GM21526 (cell line): ENCODE results near the gene ZNF783.
"Not testable (repeated sequence)": the region's sequence is repeated elsewhere in the genome, so short reads cannot be mapped to it uniquely, and the experiment has no call there.

Experiments
- ATAC-seq: cut with Tn5 transposase; IDR thresholded peaks from one replicate; pipeline ENCODE4 v1.9.1; 2021; ENCODE audit warnings: moderate library complexity; ENCODE audit not compliant: unreplicated experiment, low FRiP score

Gene ZNF783

DNA sequence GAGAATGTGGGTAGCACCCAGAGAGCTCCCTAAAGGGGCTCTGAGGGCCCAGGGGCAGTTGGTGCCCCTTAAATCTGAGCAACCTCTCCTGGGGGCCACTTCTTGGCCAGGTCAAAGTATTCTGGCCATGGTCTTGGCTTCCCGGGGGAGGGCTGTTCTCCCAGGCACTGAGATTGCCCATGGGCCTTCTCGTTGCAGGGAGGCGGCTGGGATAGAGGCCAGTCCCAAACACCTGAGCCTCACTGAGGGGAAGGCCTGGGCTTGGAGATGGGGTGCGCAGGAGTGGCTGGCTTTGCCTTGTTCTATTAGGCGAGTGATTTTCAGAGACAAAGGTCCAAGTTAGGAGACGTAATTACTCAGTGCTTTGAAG lies 33.5 kb downstream of the ZNF783 start:
- no peak for ATAC-seq

DNA sequence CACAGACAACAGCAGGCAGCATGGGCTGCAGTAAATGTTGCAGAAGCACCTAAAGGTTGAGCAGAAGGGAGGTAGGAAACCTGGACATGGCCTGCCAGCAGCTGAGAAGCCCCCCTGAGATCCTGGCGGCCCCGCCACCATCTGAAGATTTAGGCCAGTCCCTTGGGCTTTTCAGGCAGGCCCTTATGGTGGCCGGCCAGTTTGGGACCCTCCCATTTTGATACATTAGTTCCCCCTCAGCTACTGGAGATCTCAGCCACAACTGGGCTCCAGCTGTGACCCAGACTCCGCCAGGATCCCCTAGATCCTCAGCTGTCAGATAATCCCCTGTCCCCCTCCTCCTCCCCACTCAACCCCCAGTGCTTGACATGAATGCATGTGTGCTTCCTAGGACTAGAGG lies 34.4 kb downstream of the ZNF783 start:
- ATAC-seq, result no peak

DNA sequence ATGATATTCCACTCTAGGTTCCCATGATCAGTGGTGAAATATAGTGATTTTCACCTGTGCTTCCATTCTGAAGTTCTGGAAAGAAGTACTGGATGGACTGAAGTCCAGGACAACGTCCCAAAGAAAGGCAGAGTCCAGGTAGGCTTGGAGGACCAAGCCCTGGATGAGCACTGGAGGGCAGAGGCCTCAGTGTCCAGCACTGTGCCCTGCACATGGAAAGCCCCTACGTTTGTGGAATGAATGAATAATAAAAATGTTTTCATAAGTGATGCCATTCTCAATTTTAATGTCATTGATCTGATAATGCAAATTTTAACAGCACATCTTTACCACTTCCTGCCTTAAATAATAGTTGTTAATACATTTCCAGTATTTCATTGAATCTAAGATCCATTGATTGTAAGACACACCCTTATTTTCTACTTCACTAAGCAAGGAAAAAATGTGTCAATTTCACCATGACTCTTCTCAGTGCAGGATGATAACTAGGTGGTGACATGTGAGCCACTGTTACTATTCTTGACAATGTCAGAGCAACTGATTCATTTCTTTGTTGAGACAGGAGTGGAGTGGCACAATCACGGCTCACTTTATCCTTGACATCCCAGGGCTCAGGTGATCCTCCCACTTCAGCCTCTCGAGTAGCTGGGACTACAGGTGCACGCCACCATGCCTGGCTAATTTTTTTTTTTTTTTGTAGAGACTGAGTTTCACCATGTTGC lies 35.2 kb downstream of the ZNF783 start:
- no peak for ATAC-seq

DNA sequence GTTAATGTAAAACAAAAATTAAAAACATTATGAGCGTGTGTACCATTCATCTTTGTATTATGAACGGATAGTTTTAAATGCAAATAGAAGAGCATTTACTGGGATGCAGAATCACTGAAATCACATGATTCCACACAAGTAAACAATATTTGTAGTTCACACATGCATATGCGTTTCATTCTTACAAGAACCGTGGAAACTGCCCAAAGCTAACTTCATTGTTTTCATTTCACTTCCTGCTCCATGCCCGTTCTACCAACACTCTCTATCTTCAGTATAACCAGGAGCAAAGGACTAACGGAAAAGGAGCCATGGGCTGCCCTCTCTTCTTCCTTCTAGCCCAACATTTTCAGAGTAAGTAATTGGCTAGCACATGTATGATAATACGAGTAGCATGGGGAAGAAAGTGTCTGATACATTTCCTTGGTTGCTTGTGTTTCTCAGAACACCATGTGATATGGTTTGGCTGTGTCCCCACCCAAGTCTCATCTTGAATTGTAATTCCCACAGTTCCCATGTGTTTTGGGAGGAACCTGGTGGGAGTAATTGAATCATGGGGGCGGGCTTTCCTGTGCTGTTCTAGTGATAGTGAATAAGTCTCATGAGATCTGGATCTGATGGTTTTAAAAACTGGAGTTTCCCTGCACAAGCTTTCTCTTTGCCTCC lies 38.8 kb downstream of the ZNF783 start:
- ATAC-seq, result no peak

DNA sequence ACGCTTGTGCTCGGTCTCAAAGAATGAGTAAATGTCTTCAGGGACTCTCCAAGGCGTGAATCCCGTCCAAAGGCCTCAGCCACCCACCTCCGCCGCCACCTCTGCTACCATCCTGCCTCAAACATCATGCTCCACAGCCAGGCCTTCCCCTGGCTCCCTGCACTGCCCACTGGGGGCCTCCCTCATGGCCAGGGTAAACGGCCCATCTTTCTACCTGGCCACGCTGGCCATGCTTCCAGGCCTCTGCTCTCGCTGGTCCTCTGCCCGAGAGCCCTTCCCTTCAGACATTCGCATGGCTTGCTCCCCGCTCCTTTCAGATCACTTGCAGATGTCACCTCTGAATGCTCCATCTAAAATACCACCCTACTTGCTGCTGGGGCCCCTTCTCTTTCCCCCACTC lies 40.2 kb downstream of the ZNF783 start:
- no peak for ATAC-seq

DNA sequence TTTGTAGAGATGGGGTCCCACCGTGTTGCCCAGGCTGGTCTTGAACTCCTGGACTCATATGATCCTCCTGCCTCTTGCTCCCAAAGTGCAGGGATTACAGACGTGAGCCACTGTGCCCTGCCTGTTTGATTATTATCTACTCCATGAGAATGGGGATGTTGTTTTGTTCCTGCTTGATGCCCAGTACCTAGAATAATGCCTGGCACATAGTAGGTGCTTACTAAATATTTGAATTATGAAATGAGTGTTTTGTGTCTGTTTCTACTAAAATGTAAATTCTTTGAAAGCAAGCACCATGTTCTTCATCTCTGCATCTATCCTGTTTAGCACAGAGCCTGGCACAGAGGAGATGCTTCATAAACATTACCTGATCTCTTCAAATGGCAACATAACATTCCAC lies 40.9 kb downstream of the ZNF783 start:
- ATAC-seq, result no peak

DNA sequence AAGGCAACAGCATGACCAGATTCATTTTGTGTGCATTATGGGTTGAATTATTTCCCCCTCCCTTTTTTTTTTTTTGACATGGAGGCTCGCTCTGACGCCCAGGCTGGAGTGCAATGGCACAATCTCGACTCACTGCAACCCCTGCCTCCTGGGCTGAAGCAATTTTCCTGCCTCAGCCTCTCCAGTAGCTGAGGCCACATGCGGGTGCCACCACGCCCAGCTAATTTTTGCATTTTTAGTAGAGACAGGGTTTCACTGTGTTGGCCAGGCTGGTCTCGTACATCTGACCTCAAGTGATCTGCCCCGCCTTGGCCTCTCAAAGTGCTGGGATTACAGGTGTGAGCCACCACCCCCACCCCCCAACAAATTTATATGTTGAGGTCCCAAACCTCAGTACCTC lies 42.0 kb downstream of the ZNF783 start:
- no peak for ATAC-seq

DNA sequence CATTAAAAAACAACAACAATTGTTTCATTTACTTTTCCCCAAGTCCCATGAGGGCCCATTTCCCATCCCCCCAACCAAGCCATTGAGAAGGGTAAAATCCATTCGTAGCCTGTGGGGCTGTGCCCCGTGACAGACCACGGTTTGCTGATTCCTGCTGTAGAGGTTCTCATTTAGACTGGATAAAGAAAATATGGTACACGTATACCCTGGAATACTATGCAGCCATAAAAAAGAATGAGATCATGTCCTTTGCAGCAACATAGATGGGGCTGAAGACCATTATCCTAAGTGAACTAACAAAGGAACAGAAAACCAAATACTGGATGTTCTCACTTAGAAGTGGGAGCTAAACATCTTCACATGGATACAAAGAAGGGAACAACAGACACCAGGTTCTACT lies 44.9 kb downstream of the ZNF783 start:
- no peak for ATAC-seq

DNA sequence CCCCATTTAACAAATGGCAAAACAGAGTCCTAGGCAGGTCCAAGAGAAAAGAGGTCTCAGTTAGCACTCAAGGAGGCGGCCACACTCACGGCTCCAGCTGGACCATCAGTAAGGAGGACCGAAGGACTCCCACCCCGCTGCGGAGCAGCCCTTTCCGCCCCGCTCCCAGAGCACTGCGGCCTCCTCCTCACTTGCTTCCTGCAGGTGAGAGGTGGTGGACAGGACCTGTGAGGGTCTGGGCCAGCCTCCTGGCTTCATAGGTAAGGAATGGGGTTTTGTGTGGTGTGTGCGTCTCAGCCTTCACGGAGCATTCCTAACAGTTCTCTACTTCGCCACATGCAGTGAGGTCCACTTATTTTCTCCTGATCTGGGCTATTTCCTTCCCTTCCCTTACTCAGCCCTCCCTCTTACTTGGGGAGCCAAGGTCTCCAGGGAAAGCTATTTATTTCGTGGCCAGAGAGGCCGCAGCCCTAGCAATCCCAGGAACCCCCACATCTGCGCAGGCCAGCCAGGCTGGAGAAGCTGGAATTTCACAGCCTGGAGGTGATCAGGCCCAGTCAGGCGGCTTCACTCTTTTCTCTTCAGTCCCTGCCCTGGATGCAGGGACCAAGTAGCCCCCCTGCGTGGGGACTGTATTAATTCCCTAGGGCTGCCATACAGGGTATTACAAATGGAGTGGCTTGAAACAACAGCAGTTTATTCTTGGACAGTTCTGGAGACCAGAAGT lies 45.9 kb downstream of the ZNF783 start:
- no peak for ATAC-seq

DNA sequence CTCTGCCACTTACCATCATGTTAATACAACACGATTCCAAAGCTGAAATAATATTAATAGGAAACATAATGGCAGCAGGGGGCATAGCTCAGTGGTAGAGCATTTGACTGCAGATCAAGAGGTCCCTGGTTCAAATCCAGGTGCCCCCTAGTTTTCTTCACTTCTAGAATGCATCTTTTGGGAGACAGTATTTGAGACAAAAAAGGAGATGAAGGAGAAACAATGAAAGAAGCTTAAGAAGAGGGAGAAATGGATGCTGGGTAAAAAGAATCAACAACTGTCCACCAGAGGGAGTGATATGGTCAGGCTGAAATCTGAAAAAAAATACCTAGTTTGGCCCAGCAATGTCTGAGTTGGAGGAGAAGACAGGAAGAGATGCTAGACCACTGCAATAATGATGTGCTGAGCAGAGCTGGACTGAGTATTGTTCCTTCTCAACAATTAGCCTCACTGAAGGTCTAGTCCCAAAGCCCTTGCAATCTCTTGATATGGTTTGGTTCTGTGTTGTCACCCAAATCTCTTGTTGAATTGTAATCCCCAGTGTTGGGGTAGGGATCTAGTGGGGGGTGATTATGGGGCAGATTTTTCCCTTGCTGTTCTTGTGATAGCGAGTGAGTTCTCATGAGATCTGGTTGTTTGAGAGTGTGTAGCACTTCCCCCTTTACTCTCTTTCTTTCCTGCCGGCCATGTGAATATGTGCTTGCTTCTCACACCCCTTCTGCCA lies 48.3 kb downstream of the ZNF783 start:
- no peak for ATAC-seq

DNA sequence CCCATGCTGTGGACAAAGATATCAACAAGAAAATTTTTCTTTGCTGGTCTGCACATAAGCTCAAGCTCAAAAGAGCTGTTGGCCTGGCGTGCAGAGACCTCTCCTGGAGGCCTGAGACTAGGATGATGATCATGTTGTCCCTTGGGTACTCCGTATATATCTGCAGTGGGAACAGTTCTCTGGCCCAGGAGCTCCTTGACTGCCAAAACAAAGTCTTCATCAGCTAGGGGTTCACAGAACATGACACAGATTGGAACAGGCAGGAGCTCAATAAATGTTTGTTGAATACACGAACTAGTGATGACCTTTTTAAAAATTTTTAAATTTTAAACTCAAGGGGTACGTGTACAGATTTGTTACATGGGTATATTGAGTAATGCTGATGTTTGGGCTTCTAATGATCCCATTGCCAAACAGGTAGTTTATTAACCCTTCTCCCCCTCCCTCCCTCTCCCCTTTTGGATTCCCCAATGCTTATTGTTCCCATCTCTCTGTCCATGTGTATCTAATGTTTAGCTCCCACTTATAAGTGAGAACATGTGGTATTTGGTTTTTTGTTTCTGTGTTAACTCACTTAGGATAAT lies 49.1 kb downstream of the ZNF783 start:
- no peak for ATAC-seq

DNA sequence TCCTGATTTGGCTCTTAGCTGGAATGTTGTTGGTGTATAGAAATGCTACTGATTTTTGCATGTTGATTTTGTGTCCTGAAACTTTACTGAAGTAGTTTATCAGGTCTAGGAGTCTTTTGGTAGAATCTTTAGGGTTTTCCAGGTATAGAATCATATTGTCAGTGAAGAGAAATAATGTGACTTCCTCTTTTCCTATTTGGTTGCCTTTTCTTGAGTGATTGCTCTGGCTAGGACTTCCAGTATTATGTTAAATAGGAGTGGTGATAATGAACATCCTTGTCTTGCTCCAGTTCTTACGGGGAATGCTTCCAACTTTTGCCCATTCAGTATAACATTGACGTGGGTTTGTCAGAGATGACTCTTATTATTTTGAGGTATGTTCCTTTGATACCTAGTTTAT lies 52.0 kb downstream of the ZNF783 start:
- ATAC-seq, result no peak

DNA sequence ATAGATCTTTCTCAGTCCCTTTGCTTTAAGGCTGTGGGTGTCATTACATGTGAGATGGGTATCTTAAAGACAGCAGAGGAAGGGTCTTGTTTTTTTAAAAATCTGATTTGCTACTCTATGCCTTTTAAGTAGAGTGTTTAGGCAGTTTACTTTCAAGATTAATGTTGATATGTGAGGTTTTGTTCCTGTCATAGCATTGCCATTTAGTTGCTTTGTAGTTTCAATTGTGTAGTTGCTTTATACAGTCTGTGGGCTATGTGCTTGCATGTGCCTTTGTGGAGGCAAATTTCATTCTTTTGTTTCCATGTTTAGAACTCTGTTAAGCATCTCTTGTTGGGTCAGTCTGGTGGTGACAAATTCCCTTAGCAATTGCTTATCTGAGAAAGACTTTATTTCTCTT lies 54.6 kb downstream of the ZNF783 start:
- ATAC-seq, result no peak

DNA sequence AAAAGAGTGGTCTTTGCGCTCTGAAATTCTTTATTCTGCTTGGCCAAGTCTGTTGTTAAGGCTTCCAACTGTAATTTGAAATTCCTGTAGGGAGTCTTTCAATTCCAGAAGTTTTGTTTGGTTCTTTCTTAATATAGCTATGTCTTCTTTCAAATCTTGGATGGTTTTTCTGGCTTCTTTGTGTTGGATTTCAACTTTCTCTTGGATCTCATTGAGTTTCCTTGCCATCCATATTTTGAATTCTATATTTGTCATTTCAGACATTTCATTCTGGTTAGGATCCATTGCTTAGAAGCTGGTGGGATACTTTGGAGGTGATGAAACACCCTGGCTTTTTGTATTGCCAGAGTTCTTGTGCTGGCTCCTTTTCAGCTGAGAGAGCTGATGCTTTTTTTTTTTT lies 55.5 kb downstream of the ZNF783 start:
- ATAC-seq, result no peak

DNA sequence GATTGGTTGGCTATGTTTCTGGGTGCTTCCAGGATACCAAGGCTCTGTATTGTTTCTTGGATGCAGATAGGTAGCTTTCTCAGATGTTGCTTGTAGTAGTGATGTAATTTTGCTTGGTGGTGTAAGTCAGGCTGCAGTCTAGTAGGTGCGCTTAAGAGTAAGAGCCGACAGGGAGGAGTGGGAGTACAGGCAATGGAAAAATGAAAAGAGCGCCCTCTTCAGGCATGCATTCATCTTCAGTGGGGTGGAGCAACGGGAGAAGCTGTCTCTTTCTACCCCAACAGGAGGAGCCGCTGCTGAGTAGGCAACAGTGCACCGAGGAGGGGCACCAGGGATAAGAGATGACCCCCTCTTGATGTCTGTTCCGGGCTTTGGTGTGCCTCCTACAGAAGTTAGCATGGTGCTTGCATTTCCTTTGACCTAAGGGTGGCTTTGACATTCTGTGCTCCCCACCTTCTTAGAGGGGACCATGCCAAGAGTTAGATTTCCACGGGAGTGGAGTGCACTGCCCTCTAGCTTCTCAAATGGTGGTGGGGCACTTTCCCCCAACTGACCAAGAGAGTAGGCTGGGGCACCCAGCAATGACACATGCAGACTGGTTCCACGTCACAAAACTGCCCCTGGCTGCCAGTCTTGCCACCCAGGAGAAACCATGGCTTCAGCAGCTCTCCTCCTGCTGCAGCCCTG lies 56.1 kb downstream of the ZNF783 start:
- ATAC-seq, result no peak

DNA sequence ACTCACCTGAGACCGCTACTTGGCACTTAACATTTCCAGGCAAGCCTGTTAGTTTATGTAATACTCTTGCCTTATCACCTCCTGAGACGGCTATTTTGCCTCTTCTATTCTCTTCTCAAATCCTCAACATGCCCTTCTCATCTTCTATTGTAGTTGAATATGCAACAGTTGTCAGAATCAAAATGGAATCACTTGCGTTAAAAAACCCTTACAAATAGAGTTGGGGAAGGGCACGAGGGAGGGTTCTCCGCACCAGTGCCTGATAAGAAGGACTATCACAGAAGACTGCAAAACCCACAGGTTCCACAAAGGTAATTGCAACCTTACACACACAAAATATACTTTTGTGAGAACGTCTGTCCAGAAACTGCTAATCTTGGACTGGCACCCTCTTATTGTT lies 57.4 kb downstream of the ZNF783 start:
- ATAC-seq, result no peak

DNA sequence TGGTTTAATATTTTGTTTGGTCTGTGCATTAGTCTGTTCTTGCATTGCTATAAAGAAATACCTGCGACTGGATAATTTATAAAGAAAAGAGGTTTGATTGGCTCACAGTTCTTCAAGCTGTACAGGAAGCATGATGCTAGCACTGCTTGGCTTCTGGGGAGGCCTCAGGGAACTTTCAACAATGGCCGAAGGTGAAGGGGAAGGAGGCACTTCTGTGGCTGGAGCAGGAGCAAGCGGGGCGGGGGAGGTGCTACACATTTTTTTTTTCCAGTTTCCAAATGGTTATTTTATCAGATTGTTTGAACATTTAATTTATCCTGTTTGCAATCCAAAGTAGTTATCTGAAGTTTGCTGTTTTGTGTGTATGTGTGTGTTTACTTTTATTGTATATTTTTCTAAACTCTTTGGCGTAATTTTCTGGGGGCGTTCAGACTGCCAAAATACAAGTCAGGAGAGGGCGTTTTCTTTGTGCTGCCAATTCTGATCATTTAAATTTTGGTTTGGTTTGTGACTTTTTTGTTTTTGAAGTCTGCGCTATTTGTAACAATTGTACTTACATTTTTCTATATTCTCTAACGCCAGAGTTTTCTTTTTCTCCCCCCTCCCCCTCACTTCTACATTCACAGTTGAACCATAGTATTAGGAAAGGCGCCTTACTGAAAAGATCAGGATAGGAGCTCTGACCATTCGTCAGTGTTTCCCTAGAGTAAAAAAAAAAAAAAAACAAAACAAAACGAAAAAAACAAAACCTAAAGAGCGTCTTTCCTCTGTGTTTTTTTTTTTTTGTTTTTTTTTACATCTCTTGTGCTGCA lies 58.5 kb downstream of the ZNF783 start:
- ATAC-seq, result no peak

DNA sequence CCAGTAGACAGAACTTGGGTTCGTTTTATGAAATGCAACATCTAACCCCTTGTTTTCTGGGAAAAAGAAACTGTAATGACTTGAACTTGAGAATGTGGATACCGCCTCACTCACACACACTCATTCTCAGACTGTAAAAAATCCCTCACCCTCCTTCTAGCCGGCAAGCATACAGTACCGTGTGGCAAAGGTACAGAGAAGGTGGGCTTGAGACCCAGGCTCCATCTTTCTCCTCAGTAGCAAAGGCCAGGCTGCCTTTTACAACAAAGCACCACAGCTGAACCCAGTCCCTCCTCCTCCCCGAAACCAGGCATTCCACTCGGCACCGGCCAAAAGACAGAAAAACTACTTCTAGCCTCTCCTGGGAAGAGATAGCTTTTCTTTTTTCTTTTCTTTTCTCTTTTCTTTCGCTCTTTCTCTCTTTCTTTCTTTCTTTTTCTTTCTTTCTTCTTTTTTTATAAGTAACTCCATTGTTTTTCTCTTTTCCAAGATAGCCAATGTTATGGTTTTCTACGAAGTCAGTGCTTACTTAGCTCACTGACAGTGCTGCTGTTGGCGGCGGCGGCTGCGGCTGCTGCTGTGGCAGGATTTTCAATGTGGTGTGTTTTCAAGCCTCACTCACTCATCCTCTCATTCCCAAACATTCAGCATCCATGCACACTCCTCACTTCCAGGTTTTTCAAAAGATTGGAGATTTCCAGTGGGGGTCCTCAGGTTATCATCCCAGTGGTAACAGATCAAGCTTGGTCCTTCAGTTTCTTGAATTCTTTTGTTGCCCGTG lies 59.3 kb downstream of the ZNF783 start:
- ATAC-seq, result not testable (repeated sequence)
